Muscle of arm (tissue), 12 donors: ENCODE measurements around the gene CNTF. TPM values are rescaled to one million over a fixed set of nuclear protein-coding genes. Genes with fewer than 3 reads are reported as not detected.

Experiments used
- DNase-seq: peaks from one replicate; pipeline ENCODE4 v3.0.0-alpha.2; 2013
- polyA plus RNA-seq, 12 donors: library from polyadenylated mRNA; unstranded; fragments of 120-200 nt; gene quantifications; one replicate each; pipeline ENCODE4 v1.2.1, GENCODE V29; 2013; ENCODE audit not compliant: insufficient read length in 12 of 12

CNTF gene
- polyA plus RNA-seq, 12 donors: 0.43 to 1.5 (median 0.74) TPM; not detected in 2

GRCh38 chr11:58641803-58642581 lies 19.5 kb downstream of the CNTF start:
- DNase-seq: no peak

GRCh38 chr11:58645854-58646253 lies 23.4 kb downstream of the CNTF start:
- DNase-seq: no peak

GRCh38 chr11:58647141-58647699 lies 24.8 kb downstream of the CNTF start:
- DNase-seq: no peak

GRCh38 chr11:58647866-58648265 lies 25.4 kb downstream of the CNTF start:
- no peak for DNase-seq

GRCh38 chr11:58649623-58650022 lies 27.2 kb downstream of the CNTF start:
- DNase-seq: no peak

GRCh38 chr11:58650496-58650895 lies 28.0 kb downstream of the CNTF start:
- DNase-seq: no peak

- DNase-seq: no peak
These were observed 30.3 kb downstream of the CNTF start for GRCh38 chr11:58652726-58653280.

- DNase-seq: peak; percentile 58
These were observed 31.8 kb downstream of the CNTF start for GRCh38 chr11:58654079-58654907.

GRCh38 chr11:58654908-58655296 lies 32.4 kb downstream of the CNTF start:
- no peak for DNase-seq

GRCh38 chr11:58656348-58656747 lies 33.9 kb downstream of the CNTF start:
- no peak for DNase-seq

- DNase-seq: no peak
These were observed 36.2 kb downstream of the CNTF start for GRCh38 chr11:58658623-58659022.

- DNase-seq: no peak
These were observed 36.9 kb downstream of the CNTF start for GRCh38 chr11:58659404-58659803.

GRCh38 chr11:58659910-58660570 lies 37.6 kb downstream of the CNTF start:
- no peak for DNase-seq

GRCh38 chr11:58671983-58672633 lies 49.6 kb downstream of the CNTF start:
- DNase-seq: no peak

GRCh38 chr11:58674609-58675008 lies 52.1 kb downstream of the CNTF start:
- DNase-seq: no peak

Other genes starting within 250 kb of the CNTF start
- not detected for gene OR5B3, start 215.8 kb upstream of the CNTF start, polyA plus RNA-seq
- not detected for gene OR5B2, start 194.5 kb upstream of the CNTF start, polyA plus RNA-seq
- gene OR5B12, start 180.4 kb upstream of the CNTF start, polyA plus RNA-seq: not detected
- not detected for gene OR5B21, start 114.6 kb upstream of the CNTF start, polyA plus RNA-seq
- gene LPXN, start 46.8 kb upstream of the CNTF start, polyA plus RNA-seq: 1 to 10 TPM in 10 of 12 donors, not detected in 2; 2.9 to 7.8 (median 4.4) TPM
- gene ZFP91, start 43.6 kb upstream of the CNTF start, polyA plus RNA-seq: 10 to 100 TPM in 11 of 12 donors, not detected in 1; 39.7 to 51.6 (median 46.6) TPM
- under 1 TPM in 4 of 12 donors, not detected in 8; 0.15 to 0.77 (median 0.31) TPM for gene GLYAT, start 109.3 kb downstream of the CNTF start, polyA plus RNA-seq
- 1 to 10 TPM in 8 of 12 donors, under 1 TPM in 2, not detected in 2; 0.74 to 3.4 (median 1.5) TPM for gene GLYATL2, start 222.0 kb downstream of the CNTF start, polyA plus RNA-seq